Heart left ventricle (tissue), 13 donors: ENCODE data around the gene DLGAP1.

Source experiments
- CTCF ChIP-seq, 12 donors: fragments of 200-600 bp; sonication (generic) in 4 of 12; IDR thresholded peaks; one replicate each; pipeline versions ENCODE4 v1.5.0 to v1.8.0; 2018 to 2022; ENCODE audit warnings: antibody characterized with exemption in 12 of 12, mild to moderate bottlenecking in 5 of 12
- POLR2A ChIP-seq, 2 donors: fragments of 450-650 bp; IDR thresholded peaks; one replicate each; pipeline ENCODE4 v1.6.1; 2017; ENCODE audit warnings: antibody characterized with exemption in 2 of 2, mild to moderate bottlenecking in 2 of 2, moderate library complexity in 2 of 2
- donor health status: ischemic (EF 13 %, LVEDD 7.1; RV severe dilation, severe dysfunction).
- donor health status: DM: no; HTN: yes; CAD: no.
- donor health status: DM: no; HTN: no; CAD: no.
- donor health status: ischemic (EF 25% LVEDD 6.9; RV normal size, moderate dysfunction).
- donor health status: ischemic (EF 25% LVEDD 5.7; RV mildly dilated, moderate dysfunction).
- donor health status: ischemic (EF 35%, LVEDD 5.7; RV mildly dilated, moderate dysfunction).
- donor health status: nonischemic (EF 11% LVEDD 7.7; RV severe dilation, severe dysfunction).
- donor health status: DM: yes; HTN: yes; CAD: no.
- donor health status: PGD.
- donor health status: ischemic (EF 29% LVEDD 5.4; RV normal size, mild dysfunction).
- donor health status: nonischemic (EF 23%, LVEDD 6.1; RV moderate dilation, normal function).

- TF ChIP-seq CTCF (IDR thresholded peaks at IDR 0.05): no peak
- TF ChIP-seq POLR2A (IDR thresholded peaks at IDR 0.05): no peak
Measured at GRCh38 chr18:3493501-3494244, 961.4 kb downstream of the DLGAP1 start.
